ENCODE results near the gene MGAT1. TPM values are rescaled to one million over a fixed set of nuclear protein-coding genes. Genes with fewer than 3 reads are reported as not detected.

The MGAT1 gene
- total RNA-seq, 1 experiment from 2014 or later: 72.7 TPM

DNA sequence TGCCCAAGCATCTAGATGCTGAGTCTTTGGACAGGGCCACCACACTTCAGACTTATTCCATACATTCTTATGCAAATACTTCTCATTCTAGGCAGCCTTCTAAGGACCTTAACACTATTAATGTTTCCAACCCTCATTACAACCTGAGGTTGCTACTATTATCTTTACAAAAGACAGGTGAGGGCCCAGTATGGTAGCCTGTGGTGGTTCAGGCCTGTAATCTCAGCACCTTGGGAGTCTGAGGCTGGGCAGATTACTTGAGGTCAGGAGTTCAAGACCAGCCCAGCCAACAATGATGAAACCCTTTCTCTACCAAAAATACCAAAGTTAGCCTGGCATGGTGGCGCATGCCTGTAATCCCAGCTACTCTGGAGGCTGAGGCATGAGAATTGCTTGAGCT is 42.3 kb upstream of the MGAT1 start:
- Histone ChIP-seq H3K79me1 (ENCODE audit: insufficient read depth, low read depth, low read length, poor library complexity, severe bottlenecking) (no peaks in the 10 kb centered on the region), H2AK5ac (ENCODE audit: insufficient read length, low read length) (no peak overlapping the region), H3K18ac (ENCODE audit: insufficient read length, low read depth, low read length) (no peak overlapping the region), H3K27me3 (ENCODE audit: insufficient read depth, low read length) (no peaks in the 10 kb centered on the region), H2BK5ac (ENCODE audit: insufficient read length, low read length) (no peak overlapping the region), H3K4ac (ENCODE audit: low read depth, low read length) (no peak overlapping the region), H3K23ac (ENCODE audit: insufficient read length, low read depth, low read length) (no peak overlapping the region), H4K91ac (ENCODE audit: insufficient read length, low read depth, low read length) (no peak overlapping the region), H2BK15ac (ENCODE audit: low read depth, low read length) (no peak overlapping the region), H3K4me1 (ENCODE audit: insufficient read depth, low read length) (no peaks in the 10 kb centered on the region), H4K20me1 (ENCODE audit: control insufficient read depth, insufficient read depth, insufficient read length) (no peaks in the 10 kb centered on the region), H3K23me2 (ENCODE audit: insufficient read length, low read depth, low read length, poor library complexity, severe bottlenecking) (no peaks in the 10 kb centered on the region), H2AFZ (ENCODE audit: low read length) (no peak overlapping the region), H3T11ph (ENCODE audit: low read length) (no peak overlapping the region), H2BK120ac (ENCODE audit: low read depth, low read length, poor library complexity, severe bottlenecking) (no peak overlapping the region), H2BK20ac (ENCODE audit: low read depth, low read length, poor library complexity, severe bottlenecking) (no peak overlapping the region), H4K5ac (ENCODE audit: insufficient read length, low read depth, low read length) (no peak overlapping the region), H3K56ac (ENCODE audit: insufficient read length, low read depth, low read length) (no peak overlapping the region), H3K9me3 (ENCODE audit: control insufficient read depth, low read depth, low read length) (peaks cover 36% of the 10 kb centered on the region), H3K79me2 (ENCODE audit: insufficient read depth, low read length) (no peaks in the 10 kb centered on the region), H3K27ac (ENCODE audit: insufficient read length, low read depth, low read length) (no peak overlapping the region), H3K14ac (ENCODE audit: insufficient read depth, low read length) (no peak overlapping the region), H2BK12ac (ENCODE audit: insufficient read length, low read depth, low read length) (no peak overlapping the region), H3K9ac (ENCODE audit: extremely low read depth, insufficient read length, low read length) (no peak overlapping the region), H3K4me2 (ENCODE audit: insufficient read depth, insufficient read length, low read length) (no peak overlapping the region), H4K8ac (replicated peaks; ENCODE audit: insufficient read length, low read depth, low read length) (no peak overlapping the region)
- peaks cover 69 to 72% of the 10 kb centered on the region in 2 experiments for H3K9me3 Mint-ChIP-seq
- no peak for DNase-seq
- peaks cover 6 to 7% of the 10 kb centered on the region in 2 experiments for H3K4me1 Mint-ChIP-seq
- H3K27ac Mint-ChIP-seq: no peak overlapping the region
- TF ChIP-seq, protein P1, sequence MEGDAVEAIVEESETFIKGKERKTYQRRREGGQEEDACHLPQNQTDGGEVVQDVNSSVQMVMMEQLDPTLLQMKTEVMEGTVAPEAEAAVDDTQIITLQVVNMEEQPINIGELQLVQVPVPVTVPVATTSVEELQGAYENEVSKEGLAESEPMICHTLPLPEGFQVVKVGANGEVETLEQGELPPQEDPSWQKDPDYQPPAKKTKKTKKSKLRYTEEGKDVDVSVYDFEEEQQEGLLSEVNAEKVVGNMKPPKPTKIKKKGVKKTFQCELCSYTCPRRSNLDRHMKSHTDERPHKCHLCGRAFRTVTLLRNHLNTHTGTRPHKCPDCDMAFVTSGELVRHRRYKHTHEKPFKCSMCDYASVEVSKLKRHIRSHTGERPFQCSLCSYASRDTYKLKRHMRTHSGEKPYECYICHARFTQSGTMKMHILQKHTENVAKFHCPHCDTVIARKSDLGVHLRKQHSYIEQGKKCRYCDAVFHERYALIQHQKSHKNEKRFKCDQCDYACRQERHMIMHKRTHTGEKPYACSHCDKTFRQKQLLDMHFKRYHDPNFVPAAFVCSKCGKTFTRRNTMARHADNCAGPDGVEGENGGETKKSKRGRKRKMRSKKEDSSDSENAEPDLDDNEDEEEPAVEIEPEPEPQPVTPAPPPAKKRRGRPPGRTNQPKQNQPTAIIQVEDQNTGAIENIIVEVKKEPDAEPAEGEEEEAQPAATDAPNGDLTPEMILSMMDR (conservative IDR thresholded peaks at IDR 0.05): no peak
- H3K27me3 Mint-ChIP-seq (ENCODE audit: low read depth): peaks cover 41% of the 10 kb centered on the region
- H3K4me3 Mint-ChIP-seq: no peak overlapping the region
- no CpG with 5 or more reads among the region's 1 CpG for WGBS (ENCODE audit: extremely low coverage, insufficient read length, low lambda C conversion rate)
- peaks cover 53 to 71% (median 57%) of the 10 kb centered on the region in 3 experiments for H3K36me3 Mint-ChIP-seq (ENCODE audit: insufficient read depth in 1 of 3, low read depth in 3 of 3)
